Measurements from ENCODE around the gene SPHKAP. TPM values are rescaled to one million over a fixed set of nuclear protein-coding genes. Genes with fewer than 3 reads are reported as not detected.

Gene SPHKAP
- total and polyA plus RNA-seq, 2 of the 4 experiments (the other 2 are of a cell fraction) = not detected

- no peaks in the 10 kb centered on the region for H3K27me3 ChIP-seq (ENCODE audit: control insufficient read depth, insufficient read depth, low read length)
- no peak overlapping the region for H3K4me3 ChIP-seq (ENCODE audit: insufficient read depth, low read depth, low read length)
- H3K18ac ChIP-seq (ENCODE audit: low read depth, low read length) = no peak overlapping the region
- H2AK9ac ChIP-seq (replicated peaks; ENCODE audit: low read depth, low read length, poor library complexity) = no peak overlapping the region
- no peaks in the 10 kb centered on the region for H3K79me1 ChIP-seq (ENCODE audit: low read depth in 1 of 2, low read length in 2 of 2)
- dilution Hi-C loops (cut with HindIII; ENCODE audit: low sequenced_read_pairs, unreplicated experiment) (no loop called here), intact Hi-C loops (cut with micrococcal nuclease) (no loop called here), in situ Hi-C loops (cut with MboI; ENCODE audit: low sequenced_read_pairs) (no loop called here)
- no peak overlapping the region for H3K23ac ChIP-seq (ENCODE audit: low read depth, low read length)
- H4K5ac ChIP-seq (ENCODE audit: low read depth, low read length) = no peak overlapping the region
- ChIA-PET POLR2A (ENCODE audit: unreplicated experiment) (no interaction called here), CTCF (no interaction called here)
- no peak for DNase-seq
- H3K36me3 ChIP-seq (ENCODE audit: control insufficient read depth, insufficient read depth, low read length) = no peaks in the 10 kb centered on the region
- H3K27ac ChIP-seq (ENCODE audit: insufficient read depth, low read length) = no peak overlapping the region
- no peak overlapping the region for H3K56ac ChIP-seq (ENCODE audit: extremely low read depth, insufficient read depth, low read length)
- no peak overlapping the region for H2BK120ac ChIP-seq (ENCODE audit: low read depth, low read length)
- BruUV-seq (replicated peaks) = no TSS peak
- peaks cover 10% of the 10 kb centered on the region; the same call in 1 of the 2 replicates for H3K9me3 ChIP-seq (ENCODE audit: control insufficient read depth, insufficient read depth, low read length)
- TF ChIP-seq BHLHE40 (IDR thresholded peaks at IDR 0.05; ENCODE audit: low read depth, low read length) = no peak
- no peak for TF ChIP-seq NFE2L2 (IDR thresholded peaks at IDR 0.05; ENCODE audit: low read depth, low read length)
- no peak for TF ChIP-seq MAZ (IDR thresholded peaks at IDR 0.05; ENCODE audit: borderline replicate concordance, low read depth, low read length)
- no peak for TF ChIP-seq CEBPB (IDR thresholded peaks at IDR 0.05; ENCODE audit: low read depth, low read length)
- no peak overlapping the region for H3K4ac ChIP-seq (ENCODE audit: low read depth, low read length)
- no peaks in the 10 kb centered on the region for H3K9me1 ChIP-seq (ENCODE audit: insufficient read depth, low read length)
- no peak overlapping the region for H2AK5ac ChIP-seq (ENCODE audit: low read depth, low read length)
- H4K91ac ChIP-seq (ENCODE audit: insufficient read depth, low read depth, low read length) = no peak overlapping the region
- no peak overlapping the region for H2BK5ac ChIP-seq (ENCODE audit: low read depth, low read length, poor library complexity, severe bottlenecking)
- ATAC-seq (ENCODE audit: low read depth) = no peak
- no peaks in the 10 kb centered on the region for H3K4me1 ChIP-seq (ENCODE audit: control insufficient read depth, insufficient read depth, low read length)
- no peaks in the 10 kb centered on the region for H4K20me1 ChIP-seq (ENCODE audit: insufficient read depth, low read length)
- no peak overlapping the region for H2BK15ac ChIP-seq (ENCODE audit: low read depth, low read length)
- no peak overlapping the region for H3K14ac ChIP-seq (replicated peaks; ENCODE audit: low read depth, low read length)
- no CpG with 5 or more reads among the region's 1 CpG for WGBS, 2 experiments (ENCODE audit: extremely low coverage in 2 of 2, insufficient read length in 1 of 2)
- H4K8ac ChIP-seq (ENCODE audit: low read depth in 2 of 2, low read length in 2 of 2) = no peak overlapping the region
- no peak overlapping the region for H3K4me2 ChIP-seq (ENCODE audit: low read depth, low read length)
- no peak overlapping the region for H3K9ac ChIP-seq (ENCODE audit: low read depth, low read length)
- H2AFZ ChIP-seq (replicated peaks; ENCODE audit: low read length, poor library complexity) = no peak overlapping the region
- no peak overlapping the region for H2BK20ac ChIP-seq (ENCODE audit: low read depth, low read length)
Measured at GRCh38 chr2:228063558-228063957, 117.9 kb downstream of the SPHKAP start.

Measured in IMR-90 (cell line).